GM19324 (cell line): ENCODE measurements around the gene FABP7.
"Not testable (repeated sequence)": the region's sequence is repeated elsewhere in the genome, so short reads cannot be mapped to it uniquely, and the experiment has no call there.

ENCODE experiments used
- ATAC-seq: cut with Tn5 transposase; IDR thresholded peaks from one replicate; pipeline ENCODE4 v1.9.1; 2021; ENCODE audit warnings: mild to moderate bottlenecking, moderate library complexity; ENCODE audit not compliant: unreplicated experiment, low FRiP score

Gene FABP7

GRCh38 chr6:122779667-122780066 lies at the start of gene FABP7:
TSS of gene FABP7 (plus strand) at chr6:122779716. CDS start at chr6:122779795, 79 bp downstream.
- ATAC-seq: no peak

GRCh38 chr6:122730334-122730733 lies 49.2 kb upstream of the FABP7 start:
- no peak for ATAC-seq

GRCh38 chr6:122730775-122731386 lies 48.6 kb upstream of the FABP7 start:
- ATAC-seq: peak; percentile 45

GRCh38 chr6:122733259-122733658 lies 46.3 kb upstream of the FABP7 start:
- no peak for ATAC-seq

- ATAC-seq: no peak
Observed at GRCh38 chr6:122734529-122735395, 44.8 kb upstream of the FABP7 start.

- ATAC-seq: no peak
Observed at GRCh38 chr6:122735582-122735981, 43.9 kb upstream of the FABP7 start.

- ATAC-seq: no peak
Observed at GRCh38 chr6:122736163-122736562, 43.4 kb upstream of the FABP7 start.

- ATAC-seq: no peak
Observed at GRCh38 chr6:122736616-122737015, 42.9 kb upstream of the FABP7 start.

GRCh38 chr6:122740091-122740490 lies 39.4 kb upstream of the FABP7 start:
- no peak for ATAC-seq

- ATAC-seq: no peak
Observed at GRCh38 chr6:122740936-122741335, 38.6 kb upstream of the FABP7 start.

- ATAC-seq: not testable (repeated sequence)
Observed at GRCh38 chr6:122744247-122744646, 35.3 kb upstream of the FABP7 start.

- not testable (repeated sequence) for ATAC-seq
Observed at GRCh38 chr6:122744856-122745255, 34.7 kb upstream of the FABP7 start.

- no peak for ATAC-seq
Observed at GRCh38 chr6:122746688-122747087, 32.8 kb upstream of the FABP7 start.

GRCh38 chr6:122747573-122747972 lies 31.9 kb upstream of the FABP7 start:
- no peak for ATAC-seq

- not testable (repeated sequence) for ATAC-seq
Observed at GRCh38 chr6:122748945-122749344, 30.6 kb upstream of the FABP7 start.

GRCh38 chr6:122749451-122750050 lies 30.0 kb upstream of the FABP7 start:
- no peak for ATAC-seq

GRCh38 chr6:122751326-122751725 lies 28.2 kb upstream of the FABP7 start:
- peak; percentile 92 for ATAC-seq

- ATAC-seq: no peak
Observed at GRCh38 chr6:122752459-122752858, 27.1 kb upstream of the FABP7 start.

- ATAC-seq: no peak
Observed at GRCh38 chr6:122753000-122753687, 26.4 kb upstream of the FABP7 start.

GRCh38 chr6:122753688-122754056 lies 25.8 kb upstream of the FABP7 start:
- ATAC-seq: no peak

- ATAC-seq: no peak
Observed at GRCh38 chr6:122754191-122754731, 25.3 kb upstream of the FABP7 start.
